GM19467 (cell line): Measurements from ENCODE around the gene MTX3.

ENCODE experiments used
- ATAC-seq: cut with Tn5 transposase; IDR thresholded peaks from one replicate; pipeline ENCODE4 v1.9.1; 2021; ENCODE audit warnings: mild to moderate bottlenecking, moderate library complexity; ENCODE audit not compliant: unreplicated experiment

Gene MTX3

DNA sequence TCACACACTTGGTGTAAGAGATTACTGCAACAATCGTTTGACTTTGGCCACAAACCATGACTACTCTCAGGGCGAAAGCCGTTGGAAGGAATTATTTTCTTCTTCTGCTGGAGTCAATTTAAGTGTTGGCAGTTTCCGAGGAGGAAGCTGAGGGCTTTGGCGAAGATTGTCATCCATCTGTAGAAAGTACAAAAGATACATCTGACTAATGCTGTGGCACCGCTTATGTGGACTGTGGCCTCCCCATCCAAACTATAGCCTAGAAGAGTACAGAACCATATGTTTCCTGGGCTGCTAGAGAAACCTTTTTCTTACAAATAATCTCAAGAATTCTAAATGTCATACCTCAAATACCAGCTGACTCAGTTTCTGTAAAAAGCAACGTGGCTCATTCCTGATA is 7.4 kb downstream of the MTX3 start:
- no peak for ATAC-seq

GRCh38 chr5:79982136-79982535 is 8.9 kb downstream of the MTX3 start:
- no peak for ATAC-seq

- ATAC-seq: no peak
Measured at GRCh38 chr5:79976759-79977515, 14.1 kb downstream of the MTX3 start.

GRCh38 chr5:79975422-79975821 is 15.6 kb downstream of the MTX3 start:
- ATAC-seq: no peak

DNA sequence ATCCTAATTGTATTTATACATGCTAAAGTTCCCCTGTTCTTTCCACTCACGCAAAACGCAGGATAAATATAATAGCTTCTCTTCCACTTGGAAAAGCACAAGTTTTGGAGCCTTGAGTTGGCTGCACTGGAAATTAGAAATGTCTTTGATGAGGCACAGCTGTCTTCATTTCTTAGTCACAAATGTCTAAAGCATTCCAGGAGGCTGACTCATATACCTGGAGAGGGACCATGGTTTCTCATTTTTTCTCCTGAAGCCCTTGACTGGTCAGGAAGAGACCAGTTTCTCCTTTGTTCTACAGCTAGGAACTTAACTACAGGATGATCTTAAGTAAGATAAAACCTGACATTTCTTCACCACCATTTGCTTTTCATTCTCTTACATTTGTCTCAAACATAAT is 16.2 kb downstream of the MTX3 start:
- no peak for ATAC-seq

- no peak for ATAC-seq
Measured at GRCh38 chr5:79973996-79974395, 17.1 kb downstream of the MTX3 start.

- ATAC-seq: no peak
Measured at GRCh38 chr5:79973511-79973910, 17.6 kb downstream of the MTX3 start.

- no peak for ATAC-seq
Measured at GRCh38 chr5:79971156-79971555, 19.9 kb downstream of the MTX3 start.

GRCh38 chr5:79966448-79966847 is 24.6 kb downstream of the MTX3 start:
- no peak for ATAC-seq

DNA sequence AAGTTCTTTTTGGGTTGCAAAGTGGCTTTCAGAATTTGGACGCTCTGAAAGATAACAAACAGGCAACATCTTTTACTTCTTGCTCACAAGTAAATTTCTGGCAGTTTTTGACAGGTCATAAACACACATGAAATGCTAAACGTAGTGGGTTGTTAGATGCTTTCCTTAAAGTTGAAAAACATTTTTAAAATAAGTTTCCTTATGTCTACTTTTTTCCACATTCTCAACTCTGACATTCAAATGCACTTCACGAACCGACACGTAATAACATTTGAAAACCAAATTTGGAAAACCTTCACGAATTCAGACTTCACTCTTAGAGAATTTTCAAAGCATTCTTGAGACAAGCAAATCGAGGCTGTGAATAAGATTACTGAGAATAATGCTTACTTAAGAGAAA is 26.9 kb downstream of the MTX3 start:
- no peak for ATAC-seq

GRCh38 chr5:79963261-79964061 is 27.6 kb downstream of the MTX3 start:
- no peak for ATAC-seq

GRCh38 chr5:79962575-79963222 is 28.4 kb downstream of the MTX3 start:
- ATAC-seq: no peak

DNA sequence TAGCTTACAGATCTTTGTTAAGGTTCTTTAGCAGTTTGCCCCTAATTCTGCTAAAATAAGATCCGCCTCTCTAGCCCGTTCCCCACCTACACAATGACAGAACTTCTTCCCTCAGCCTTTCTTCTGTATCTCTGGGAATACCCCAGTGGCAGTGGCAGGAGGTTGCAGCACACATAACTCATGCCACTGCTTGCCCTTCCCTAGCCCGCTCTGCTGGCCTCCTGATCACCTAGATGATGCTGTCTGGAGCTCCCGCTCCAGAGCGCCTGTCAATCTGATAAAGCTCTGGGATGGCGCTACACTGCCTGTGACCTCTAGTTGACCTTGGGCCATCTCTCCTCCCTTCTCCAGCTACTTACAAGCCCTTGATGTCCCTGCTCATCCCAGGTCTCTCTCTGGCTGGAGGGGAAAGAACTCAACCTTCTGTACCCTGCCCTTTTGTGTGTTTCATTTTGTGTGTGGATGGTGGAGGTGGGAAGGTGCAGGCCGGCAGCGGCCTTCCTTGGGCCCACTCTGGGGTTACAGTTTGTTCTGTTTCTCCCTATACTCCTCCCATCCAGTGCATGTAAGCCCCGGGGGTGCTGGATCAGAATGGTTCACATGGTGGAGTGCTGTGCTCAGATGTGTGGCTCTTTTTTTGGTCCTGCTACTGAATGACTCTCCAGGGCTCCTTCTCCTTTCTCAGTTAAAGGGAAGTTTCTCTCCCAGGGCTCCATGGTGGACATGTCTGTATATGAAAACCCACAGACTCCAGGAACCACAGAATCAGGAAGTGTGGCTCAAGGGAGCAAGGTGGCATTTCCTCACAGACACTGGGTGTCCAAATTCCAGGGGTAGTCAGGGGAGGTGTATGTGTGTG is 29.1 kb downstream of the MTX3 start:
- ATAC-seq: no peak

DNA sequence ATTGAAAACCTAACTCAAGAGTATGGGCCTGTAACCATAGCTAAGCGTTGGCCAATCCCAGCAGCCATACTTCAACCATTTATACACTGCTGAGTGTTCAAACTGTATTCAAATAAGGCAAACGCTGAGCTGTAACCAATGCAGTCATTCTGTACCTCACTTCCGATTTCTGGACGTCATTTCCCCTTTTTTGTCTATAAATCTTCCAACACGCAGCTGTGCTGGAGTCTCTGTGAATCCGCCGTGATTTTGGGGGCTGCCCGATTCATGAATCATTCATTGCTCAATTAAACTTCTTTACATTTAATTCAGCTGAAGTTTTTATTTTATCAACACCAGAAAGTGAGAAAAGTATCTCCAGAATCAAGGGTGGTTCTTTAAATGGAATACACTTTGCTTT is 31.7 kb downstream of the MTX3 start:
- no peak for ATAC-seq

DNA sequence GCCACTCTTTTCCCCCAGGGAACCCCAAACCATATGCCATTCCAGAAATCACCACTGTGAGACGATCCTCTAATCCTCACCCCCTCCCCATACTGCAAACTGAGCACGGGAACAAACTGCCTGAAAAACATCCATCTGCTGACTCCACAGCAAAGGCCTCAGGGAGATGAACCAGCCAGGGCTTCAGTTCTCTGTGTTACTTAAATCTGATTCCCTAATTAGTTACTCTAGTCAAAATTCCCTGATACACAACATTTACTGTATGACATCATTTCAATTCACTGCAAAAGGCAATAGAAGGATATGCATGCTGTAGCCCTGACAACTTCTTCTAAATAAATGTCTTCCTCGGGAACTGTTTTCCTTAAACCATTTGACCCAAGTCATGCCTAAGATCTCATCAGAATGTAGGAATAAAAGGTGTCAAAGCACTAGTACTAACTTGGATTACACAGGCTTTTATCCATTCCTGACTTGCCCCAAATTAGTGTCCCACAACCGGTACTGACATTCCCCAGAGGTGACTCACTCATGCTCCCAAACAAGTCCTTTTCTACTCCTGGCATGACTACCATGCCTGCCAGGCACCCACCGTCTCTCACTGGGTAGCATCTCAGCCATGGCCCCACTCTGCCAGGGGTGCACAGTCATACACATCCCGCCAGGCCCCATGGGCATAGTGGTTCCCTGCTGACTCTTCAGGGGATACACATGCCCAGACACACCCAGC is 35.0 kb downstream of the MTX3 start:
- no peak for ATAC-seq

DNA sequence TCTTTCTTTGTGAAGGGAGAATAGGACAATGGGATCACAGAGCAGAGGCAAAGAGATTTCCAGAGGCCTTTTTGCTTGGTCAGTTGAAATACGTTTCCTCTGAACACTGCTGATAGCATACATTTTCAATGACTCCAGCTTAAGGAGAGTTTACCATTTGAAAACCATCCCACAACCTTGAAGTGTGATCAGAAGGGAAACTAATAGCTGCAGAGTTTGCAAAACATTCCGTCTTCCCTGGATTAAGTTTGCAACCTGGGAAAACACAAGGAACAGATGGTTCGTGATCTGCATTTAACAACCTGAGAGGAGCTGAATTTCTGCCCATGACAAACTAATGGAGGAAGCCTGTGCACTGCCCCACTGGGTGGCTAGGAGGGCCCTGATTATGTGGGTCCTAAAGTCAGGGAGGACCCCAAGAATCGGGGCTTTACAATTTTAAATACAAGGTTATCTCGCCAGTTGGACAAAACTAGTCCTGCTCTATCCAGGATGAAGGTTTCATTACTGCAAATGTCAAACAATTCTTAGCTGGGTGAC is 35.6 kb downstream of the MTX3 start:
- ATAC-seq: no peak

GRCh38 chr5:79954620-79955019 is 36.4 kb downstream of the MTX3 start:
- ATAC-seq: no peak

DNA sequence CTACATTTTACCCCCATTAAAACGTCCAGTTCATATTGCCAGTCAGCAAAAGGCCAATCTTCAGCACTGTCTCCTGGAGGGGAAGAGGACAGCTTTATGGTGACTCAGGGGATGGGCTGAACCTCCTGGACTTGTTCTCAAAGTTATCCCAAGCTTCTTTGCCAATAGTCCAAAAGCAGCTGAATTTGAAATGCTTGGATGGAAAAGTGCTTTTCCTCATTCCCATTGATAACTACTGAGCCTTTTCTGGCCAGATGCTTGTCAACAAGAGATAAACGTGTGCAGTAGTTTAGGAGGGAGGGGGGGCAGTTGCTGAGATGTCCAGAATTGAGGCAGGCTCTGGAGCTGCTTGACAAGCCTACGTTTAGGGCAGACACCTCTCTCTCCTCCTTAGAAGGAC is 43.5 kb downstream of the MTX3 start:
- ATAC-seq: no peak

- ATAC-seq: no peak
Measured at GRCh38 chr5:79938468-79938867, 52.6 kb downstream of the MTX3 start.

DNA sequence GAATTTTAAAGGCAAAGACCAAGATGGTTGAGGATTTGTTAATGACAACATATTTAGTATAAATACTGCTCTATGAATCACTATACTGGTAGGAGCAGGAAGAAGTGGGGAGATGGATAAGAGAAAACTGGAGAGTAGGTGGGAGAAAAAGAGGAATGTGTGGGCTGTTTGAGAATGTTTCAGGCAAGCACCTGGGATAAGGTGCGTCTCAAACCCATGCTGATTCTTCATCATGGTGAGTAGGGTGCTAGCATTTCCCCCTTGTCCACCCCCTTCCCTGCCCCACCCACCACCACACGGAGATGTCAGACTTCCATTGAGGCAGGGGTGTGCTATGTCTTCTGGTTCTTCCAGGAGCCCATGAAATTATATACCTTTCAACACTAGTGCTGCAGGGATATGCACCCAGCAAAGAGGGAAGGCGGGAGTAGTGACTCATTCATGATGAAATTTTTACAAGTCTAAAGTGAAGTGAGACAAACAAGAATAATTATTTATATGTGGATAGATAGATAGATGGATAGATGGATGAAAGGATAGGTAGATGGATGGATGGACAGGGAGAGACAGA is 54.3 kb downstream of the MTX3 start:
- ATAC-seq: no peak
